HFFc6 (cell line): ENCODE results near the gene MLST8. TPM values are rescaled to one million over a fixed set of nuclear protein-coding genes. Genes with fewer than 3 reads are reported as not detected.

Experiments used
- DNase-seq: peaks from one replicate; pipeline ENCODE4 v3.0.0-alpha.2; 2018
- H3K27ac Mint-ChIP-seq: 2 replicates; pipeline ENCODE4 v1.8.0; 2020; ENCODE audit warnings: mild to moderate bottlenecking, mixed read lengths
- H3K27me3 Mint-ChIP-seq: 2 replicates; pipeline ENCODE4 v1.8.0; 2021; ENCODE audit warnings: mild to moderate bottlenecking, moderate library complexity, mixed read lengths; ENCODE audit not compliant: insufficient read depth
- H3K36me3 Mint-ChIP-seq: 2 replicates; pipeline ENCODE4 v1.8.0; 2021; ENCODE audit warnings: low read depth, mixed read lengths
- H3K4me1 Mint-ChIP-seq: 2 replicates; pipeline ENCODE4 v1.8.0; 2020; ENCODE audit warnings: low read depth, mixed read lengths
- H3K4me3 Mint-ChIP-seq: 2 replicates; pipeline ENCODE4 v1.8.0; 2020; ENCODE audit warnings: mild to moderate bottlenecking, moderate library complexity, mixed read lengths
- H3K9me3 Mint-ChIP-seq: 2 replicates; pipeline ENCODE4 v1.8.0; 2020; ENCODE audit warnings: mild to moderate bottlenecking, mixed read lengths
- total RNA-seq, 6 experiments: library from RNA; stranded (reverse); fragmentation: NEBNext Ultra II Directional; extraction: Animal tissue kit (Norgen Biotek cat#: 25700); gene quantifications; 2 replicates in 1 of 6; 3 replicates in 5 of 6; pipeline ENCODE4 v1.2.3, GENCODE V29; 2021
- TF ChIP-seq, protein P1 (sequence below): fragments of 200-600 bp; sonication (generic); IDR thresholded peaks from 2 replicates; pipeline ENCODE4 v1.5.0; 2021; ENCODE audit warnings: antibody characterized with exemption, mild to moderate bottlenecking

MLST8 gene
- total RNA-seq, 6 experiments from 2014 or later: 32.7 to 39.4 (median 37.5) TPM

DNA sequence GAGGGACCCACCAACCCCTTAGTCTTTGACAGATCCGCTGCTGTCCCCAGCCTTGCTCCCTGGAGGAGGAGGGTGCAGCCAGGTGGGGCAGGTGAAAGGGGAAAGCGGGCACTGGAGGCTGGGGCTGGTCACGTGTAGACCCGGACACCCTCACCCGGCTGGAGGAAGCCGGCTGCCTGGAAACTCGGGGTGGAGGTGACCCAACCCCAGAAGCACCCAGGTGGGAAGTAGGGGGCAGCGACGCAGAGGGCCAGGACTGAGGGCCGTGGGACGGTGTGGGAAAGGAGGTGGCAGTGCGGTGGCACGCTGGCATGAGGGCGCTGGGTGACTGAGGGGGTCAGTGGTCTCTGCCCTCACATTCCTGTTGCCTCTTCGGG is 47.0 kb upstream of the MLST8 start:
- H3K9me3 Mint-ChIP-seq: peaks cover 12% of the 10 kb centered on the region
- no peak overlapping the region for H3K27ac Mint-ChIP-seq
- H3K4me1 Mint-ChIP-seq: peaks cover 17% of the 10 kb centered on the region
- peaks cover 26% of the 10 kb centered on the region for H3K36me3 Mint-ChIP-seq
- TF ChIP-seq, protein P1, sequence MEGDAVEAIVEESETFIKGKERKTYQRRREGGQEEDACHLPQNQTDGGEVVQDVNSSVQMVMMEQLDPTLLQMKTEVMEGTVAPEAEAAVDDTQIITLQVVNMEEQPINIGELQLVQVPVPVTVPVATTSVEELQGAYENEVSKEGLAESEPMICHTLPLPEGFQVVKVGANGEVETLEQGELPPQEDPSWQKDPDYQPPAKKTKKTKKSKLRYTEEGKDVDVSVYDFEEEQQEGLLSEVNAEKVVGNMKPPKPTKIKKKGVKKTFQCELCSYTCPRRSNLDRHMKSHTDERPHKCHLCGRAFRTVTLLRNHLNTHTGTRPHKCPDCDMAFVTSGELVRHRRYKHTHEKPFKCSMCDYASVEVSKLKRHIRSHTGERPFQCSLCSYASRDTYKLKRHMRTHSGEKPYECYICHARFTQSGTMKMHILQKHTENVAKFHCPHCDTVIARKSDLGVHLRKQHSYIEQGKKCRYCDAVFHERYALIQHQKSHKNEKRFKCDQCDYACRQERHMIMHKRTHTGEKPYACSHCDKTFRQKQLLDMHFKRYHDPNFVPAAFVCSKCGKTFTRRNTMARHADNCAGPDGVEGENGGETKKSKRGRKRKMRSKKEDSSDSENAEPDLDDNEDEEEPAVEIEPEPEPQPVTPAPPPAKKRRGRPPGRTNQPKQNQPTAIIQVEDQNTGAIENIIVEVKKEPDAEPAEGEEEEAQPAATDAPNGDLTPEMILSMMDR: no peak
- DNase-seq: no peak
- peaks cover 21% of the 10 kb centered on the region for H3K27me3 Mint-ChIP-seq
- H3K4me3 Mint-ChIP-seq: no peak overlapping the region

DNA sequence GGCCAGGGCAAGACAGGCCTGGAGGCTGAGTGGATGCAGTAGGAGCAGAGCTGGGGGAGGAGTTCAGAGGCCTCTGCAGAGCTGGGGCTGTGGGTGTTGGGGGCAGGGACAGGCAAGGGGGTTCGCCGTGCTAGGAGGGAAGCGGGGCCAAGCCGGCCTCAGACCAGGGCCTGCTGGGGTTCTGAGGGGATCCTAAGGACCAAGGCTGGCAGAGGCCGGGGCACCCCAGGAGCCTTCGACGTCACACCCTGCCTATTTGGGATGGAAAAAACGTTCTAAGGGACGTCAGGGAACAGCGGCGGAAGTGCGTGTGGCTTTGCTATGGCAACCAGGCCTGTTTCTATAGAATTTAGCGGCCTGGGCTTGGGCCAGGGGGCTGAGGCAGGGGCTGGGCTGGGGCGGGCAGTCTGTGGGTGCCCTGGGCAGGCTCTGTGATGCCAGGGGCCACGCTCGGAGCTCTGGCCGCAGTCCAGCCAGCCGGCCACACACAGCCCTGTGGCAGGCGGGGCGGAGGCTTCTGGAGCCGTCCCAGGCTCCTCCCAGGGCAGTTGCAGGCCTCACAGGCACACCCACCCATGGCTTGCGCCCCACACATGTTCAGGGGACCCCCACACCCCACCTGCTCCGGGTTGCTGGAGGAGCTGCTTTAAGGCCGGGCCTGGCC is 45.9 kb upstream of the MLST8 start:
- TF ChIP-seq, protein P1: no peak
- H3K4me3 Mint-ChIP-seq: no peak overlapping the region
- peaks cover 18% of the 10 kb centered on the region for H3K36me3 Mint-ChIP-seq
- H3K27ac Mint-ChIP-seq: peak overlapping the region; percentile 46; the same call in 1 of the 2 replicates
- H3K4me1 Mint-ChIP-seq: peaks cover 17% of the 10 kb centered on the region
- H3K9me3 Mint-ChIP-seq: peaks cover 12% of the 10 kb centered on the region
- peaks cover 11% of the 10 kb centered on the region for H3K27me3 Mint-ChIP-seq
- DNase-seq: no peak

DNA sequence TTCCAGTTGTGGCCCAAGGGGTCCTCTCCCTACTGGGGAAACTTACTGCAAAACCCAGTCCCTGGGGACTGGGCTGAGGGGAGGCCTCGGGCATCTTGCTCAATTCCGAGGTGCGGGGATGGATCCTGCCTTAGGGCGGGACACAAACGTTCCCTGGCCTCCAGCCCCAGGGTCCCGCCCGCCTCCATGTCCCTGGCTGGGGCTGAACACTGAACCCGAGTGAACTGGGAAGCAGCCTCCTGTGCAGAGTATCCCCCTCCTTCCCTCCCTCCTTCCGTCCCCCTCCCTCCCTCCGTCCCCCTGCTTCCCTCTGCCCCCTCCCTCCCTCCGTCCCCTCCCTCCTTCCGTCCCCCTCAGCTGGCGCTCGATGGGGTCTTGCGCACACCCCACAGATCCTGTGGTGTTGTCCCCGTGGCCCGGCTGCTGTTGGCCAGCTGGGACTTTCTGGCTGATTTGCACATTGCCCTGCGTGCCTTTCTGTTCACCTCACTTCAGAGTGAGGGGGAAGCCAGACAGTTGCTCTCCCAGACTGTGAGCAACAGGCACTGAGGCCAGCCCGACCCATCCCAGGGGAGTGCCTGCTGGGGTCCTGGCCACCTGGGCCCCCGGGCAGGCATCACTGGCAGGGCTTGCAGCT is 44.2 kb upstream of the MLST8 start:
- H3K27ac Mint-ChIP-seq: no peak overlapping the region
- TF ChIP-seq, protein P1: no peak
- peaks cover 17% of the 10 kb centered on the region for H3K4me1 Mint-ChIP-seq
- no peaks in the 10 kb centered on the region for H3K27me3 Mint-ChIP-seq
- H3K36me3 Mint-ChIP-seq: peaks cover 7% of the 10 kb centered on the region; the same call in 1 of the 2 replicates
- no peak overlapping the region for H3K4me3 Mint-ChIP-seq
- no peak for DNase-seq
- H3K9me3 Mint-ChIP-seq: no peaks in the 10 kb centered on the region

DNA sequence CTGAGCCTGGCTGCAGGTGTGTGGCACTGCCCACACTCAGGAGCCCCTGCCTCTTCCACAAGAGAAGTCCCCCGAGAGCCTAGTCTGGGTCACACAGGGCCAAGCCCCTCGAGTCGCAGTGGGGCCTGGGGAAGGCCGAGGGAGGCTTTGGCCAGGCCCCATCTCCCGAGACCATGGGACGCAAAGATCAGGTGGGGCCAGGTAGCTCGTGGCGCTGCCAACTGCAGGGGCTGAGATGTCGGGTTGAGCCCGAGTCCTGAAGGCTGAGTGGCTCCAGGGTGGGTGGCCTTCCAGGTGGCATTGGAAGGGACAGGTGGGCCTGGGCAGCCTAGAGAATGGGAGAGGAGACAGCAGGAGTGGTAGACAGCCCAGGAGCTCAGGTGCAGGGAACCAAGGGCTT is 43.3 kb upstream of the MLST8 start:
- Mint-ChIP-seq H3K36me3 (peaks cover 7% of the 10 kb centered on the region; the same call in 1 of the 2 replicates), H3K27ac (no peak overlapping the region), H3K4me1 (peaks cover 12% of the 10 kb centered on the region), H3K4me3 (no peak overlapping the region), H3K27me3 (no peaks in the 10 kb centered on the region), H3K9me3 (no peaks in the 10 kb centered on the region)
- TF ChIP-seq, protein P1: no peak
- DNase-seq: no peak

DNA sequence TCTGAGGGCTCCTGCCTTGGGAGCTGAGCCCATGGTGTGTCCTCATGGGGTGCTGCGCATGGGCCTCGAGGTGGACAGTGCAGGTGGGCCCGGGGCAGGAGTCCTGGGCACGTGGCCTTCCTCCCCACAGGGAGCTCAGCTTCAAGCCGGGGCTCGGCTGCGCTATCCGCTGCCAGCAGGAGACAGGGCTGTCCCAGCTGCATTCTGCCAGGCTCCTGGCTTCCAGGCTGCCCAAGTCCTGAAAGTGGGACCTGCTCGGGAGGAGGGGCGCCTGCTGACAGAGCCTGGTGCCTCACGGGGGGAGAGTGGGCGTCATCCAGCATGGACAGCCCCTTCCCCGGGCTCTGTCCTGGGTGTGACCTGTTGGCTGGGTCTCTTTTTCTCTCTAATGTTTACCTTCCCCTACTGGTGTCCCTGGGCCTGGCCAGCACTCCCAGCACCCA is 42.6 kb upstream of the MLST8 start:
- TF ChIP-seq, protein P1: no peak

More for the DNA sequence above, 42.6 kb upstream of the MLST8 start:
- H3K9me3 Mint-ChIP-seq: no peaks in the 10 kb centered on the region
- H3K27ac Mint-ChIP-seq: no peak overlapping the region
- H3K4me1 Mint-ChIP-seq: peaks cover 4% of the 10 kb centered on the region
- H3K4me3 Mint-ChIP-seq: no peak overlapping the region
- no peaks in the 10 kb centered on the region for H3K27me3 Mint-ChIP-seq
- DNase-seq: no peak
- H3K36me3 Mint-ChIP-seq: peaks cover 3% of the 10 kb centered on the region; the same call in 1 of the 2 replicates
